IMR-90 (cell line): ENCODE results near the gene FRZB. TPM values are rescaled to one million over a fixed set of nuclear protein-coding genes. Genes with fewer than 3 reads are reported as not detected.

Experiments
- ATAC-seq: fragments of 200-7000 bp; cut with Tn5 transposase; 2 replicates; pipeline ENCODE4 v1.9.1; 2020; ENCODE audit warnings: low read depth, mild to moderate bottlenecking, moderate library complexity
- BruUV-seq: library from RNA; stranded (reverse); fragments of 400-500 nt; replicated peaks from 2 replicates; lab custom pipeline; 2021; lab: Mats Ljungman, UMichigan
- CTCF ChIA-PET: fragments of 300-600 bp; formaldehyde crosslinking; extraction: SDS; loops from one replicate; lab custom pipeline; 2021; ENCODE audit warnings: antibody characterized with exemption; lab: Yijun Ruan, JAX
- POLR2A ChIA-PET: fragments of 300-600 bp; sonication (Branson Sonifier 250); formaldehyde crosslinking; loops from one replicate; lab custom pipeline; 2022; ENCODE audit warnings: antibody characterized with exemption; ENCODE audit not compliant: unreplicated experiment; lab: Charles Lee
- DNase-seq: peaks from one replicate; pipeline ENCODE4 v3.0.0; 2013
- H2AFZ ChIP-seq: replicated peaks from 2 replicates; pipeline ENCODE3; 2013; ENCODE audit warnings: low read length, mild to moderate bottlenecking; ENCODE audit not compliant: poor library complexity
- H2AK5ac ChIP-seq: 2 replicates; pipeline ENCODE4 v1.6.1; 2013; ENCODE audit warnings: low read depth, low read length, inconsistent platforms
- H2AK9ac ChIP-seq: replicated peaks from 2 replicates; pipeline ENCODE3; 2013; ENCODE audit warnings: mild to moderate bottlenecking, low read depth, low read length, moderate library complexity; ENCODE audit not compliant: poor library complexity
- H2BK120ac ChIP-seq: 2 replicates; pipeline ENCODE4 v1.6.1; 2013; ENCODE audit warnings: low read depth, low read length, inconsistent platforms
- H2BK15ac ChIP-seq: 3 replicates; pipeline ENCODE4 v1.6.1; 2013; ENCODE audit warnings: low read depth, low read length, inconsistent platforms
- H2BK20ac ChIP-seq: 2 replicates; pipeline ENCODE4 v1.6.1; 2013; ENCODE audit warnings: low read depth, mild to moderate bottlenecking, inconsistent platforms, low read length, moderate library complexity
- H2BK5ac ChIP-seq: 2 replicates; pipeline ENCODE4 v1.6.1; 2013; ENCODE audit warnings: mild to moderate bottlenecking, low read depth, low read length, inconsistent platforms; ENCODE audit not compliant: poor library complexity, severe bottlenecking
- H3K14ac ChIP-seq: replicated peaks from 2 replicates; pipeline ENCODE4 v1.6.1; 2013; ENCODE audit warnings: low read depth, low read length, inconsistent platforms
- H3K18ac ChIP-seq: 2 replicates; pipeline ENCODE4 v1.6.1; 2013; ENCODE audit warnings: low read depth, low read length, control low read depth
- H3K23ac ChIP-seq: 2 replicates; pipeline ENCODE4 v1.6.1; 2013; ENCODE audit warnings: low read depth, low read length, inconsistent platforms
- H3K27ac ChIP-seq: 2 replicates; pipeline ENCODE4 v1.5.1; 2013; ENCODE audit warnings: mild to moderate bottlenecking, control low read depth, low read length; ENCODE audit not compliant: insufficient read depth
- H3K27me3 ChIP-seq: 2 replicates; pipeline ENCODE4 v1.6.1; 2013; ENCODE audit warnings: low read length; ENCODE audit not compliant: control insufficient read depth, insufficient read depth
- H3K36me3 ChIP-seq: 2 replicates; pipeline ENCODE4 v1.6.1; 2013; ENCODE audit warnings: low read length, mixed read lengths; ENCODE audit not compliant: control insufficient read depth, insufficient read depth
- H3K4ac ChIP-seq: 2 replicates; pipeline ENCODE4 v1.6.1; 2013; ENCODE audit warnings: low read depth, low read length, inconsistent platforms
- H3K4me1 ChIP-seq: 2 replicates; pipeline ENCODE4 v1.6.1; 2013; ENCODE audit warnings: low read length, mixed read lengths; ENCODE audit not compliant: control insufficient read depth, insufficient read depth
- H3K4me2 ChIP-seq: 2 replicates; pipeline ENCODE4 v1.6.1; 2013; ENCODE audit warnings: low read depth, mild to moderate bottlenecking, control low read depth, low read length, moderate library complexity
- H3K4me3 ChIP-seq: 2 replicates; pipeline ENCODE4 v1.5.1; 2013; ENCODE audit warnings: low read depth, mild to moderate bottlenecking, control low read depth, low read length, moderate library complexity; ENCODE audit not compliant: insufficient read depth
- H3K56ac ChIP-seq: 2 replicates; pipeline ENCODE4 v1.6.1; 2013; ENCODE audit warnings: low read length, inconsistent platforms; ENCODE audit not compliant: insufficient read depth; ENCODE audit errors: extremely low read depth
- H3K79me1 ChIP-seq, 2 experiments: 2 replicates each; pipeline ENCODE4 v1.6.1; 2013; ENCODE audit warnings: low read length in 2 of 2, inconsistent platforms in 1 of 2, low read depth in 1 of 2
- H3K9ac ChIP-seq: 2 replicates; pipeline ENCODE4 v1.6.1; 2013; ENCODE audit warnings: low read depth, low read length, control low read depth
- H3K9me1 ChIP-seq: 2 replicates; pipeline ENCODE4 v1.6.1; 2013; ENCODE audit warnings: low read length, inconsistent platforms; ENCODE audit not compliant: insufficient read depth
- H3K9me3 ChIP-seq: 2 replicates; pipeline ENCODE4 v1.6.1; 2013; ENCODE audit warnings: low read length; ENCODE audit not compliant: control insufficient read depth, insufficient read depth
- H4K20me1 ChIP-seq: 2 replicates; pipeline ENCODE4 v1.6.1; 2013; ENCODE audit warnings: low read length, inconsistent platforms; ENCODE audit not compliant: insufficient read depth
- H4K5ac ChIP-seq: 2 replicates; pipeline ENCODE4 v1.6.1; 2013; ENCODE audit warnings: mild to moderate bottlenecking, low read depth, low read length, control low read depth
- H4K8ac ChIP-seq, 2 experiments: 2 replicates each; pipeline ENCODE4 v1.6.1; 2013; ENCODE audit warnings: low read depth in 2 of 2, low read length in 2 of 2, control low read depth in 1 of 2, inconsistent platforms in 1 of 2
- H4K91ac ChIP-seq: 2 replicates; pipeline ENCODE4 v1.6.1; 2013; ENCODE audit warnings: low read depth, low read length, inconsistent platforms; ENCODE audit not compliant: insufficient read depth
- BHLHE40 ChIP-seq: fragments of 150-350 bp; IDR thresholded peaks from 2 replicates; pipeline ENCODE4 v1.6.1; 2016; ENCODE audit warnings: mild to moderate bottlenecking, low read depth, low read length
- CEBPB ChIP-seq: IDR thresholded peaks from 2 replicates; pipeline ENCODE4 v1.6.1; 2012; ENCODE audit warnings: low read depth, low read length, improper control_type of control experiment
- CHD1 ChIP-seq: IDR thresholded peaks from 2 replicates; pipeline ENCODE4 v1.6.1; 2012; ENCODE audit warnings: low read depth, low read length, improper control_type of control experiment
- FOS ChIP-seq: fragments of 150-350 bp; IDR thresholded peaks from 2 replicates; pipeline ENCODE4 v1.6.1; 2016; ENCODE audit warnings: low read depth, low read length
- MAFK ChIP-seq: IDR thresholded peaks from 2 replicates; pipeline ENCODE4 v1.6.1; 2012; ENCODE audit warnings: low read depth, low read length, improper control_type of control experiment
- MAZ ChIP-seq: IDR thresholded peaks from 2 replicates; pipeline ENCODE4 v1.6.1; 2012; ENCODE audit warnings: low read depth, mild to moderate bottlenecking, low read length, improper control_type of control experiment, moderate library complexity, borderline replicate concordance
- MXI1 ChIP-seq: IDR thresholded peaks from 2 replicates; pipeline ENCODE4 v1.6.1; 2012; ENCODE audit warnings: low read depth, mild to moderate bottlenecking, low read length, moderate library complexity, borderline replicate concordance
- NFE2L2 ChIP-seq: fragments of 150-350 bp; IDR thresholded peaks from 2 replicates; pipeline ENCODE4 v1.6.1; 2016; ENCODE audit warnings: low read depth, mild to moderate bottlenecking, low read length
- POLR2A ChIP-seq: IDR thresholded peaks from 2 replicates; pipeline ENCODE4 v1.6.1; 2012; ENCODE audit warnings: mild to moderate bottlenecking, low read depth, low read length
- RAD21 ChIP-seq: IDR thresholded peaks from 2 replicates; pipeline ENCODE4 v1.6.1; 2012; ENCODE audit warnings: low read length, improper control_type of control experiment
- RCOR1 ChIP-seq: IDR thresholded peaks from 2 replicates; pipeline ENCODE4 v1.6.1; 2012; ENCODE audit warnings: mild to moderate bottlenecking, low read length, improper control_type of control experiment; ENCODE audit not compliant: insufficient replicate concordance
- RFX5 ChIP-seq: IDR thresholded peaks from 2 replicates; pipeline ENCODE4 v1.8.0; 2012; ENCODE audit warnings: low read depth, mild to moderate bottlenecking, low read length, moderate library complexity
- SMC3 ChIP-seq: fragments of 150-350 bp; IDR thresholded peaks from 2 replicates; pipeline ENCODE4 v1.6.1; 2016; ENCODE audit warnings: low read depth, mild to moderate bottlenecking, antibody characterized with exemption, low read length, moderate library complexity
- WGBS, 2 experiments: methylation state at CpG; one replicate each; pipeline versions ENCODE4 v1.1.5 to v1.1.7; 2013; ENCODE audit warnings: missing lambda C conversion rate in 2 of 2; ENCODE audit not compliant: insufficient read length in 1 of 2; ENCODE audit errors: extremely low coverage in 2 of 2; 5-methylcytosine and 5-hydroxymethylcytosine counted together
- dilution Hi-C: fragments of 300-500 bp; cut with HindIII; formaldehyde crosslinking; loops from one replicate; pipeline ENCODE4 v1.14.3; 2018; ENCODE audit warnings: low sequenced_read_pairs; ENCODE audit not compliant: unreplicated experiment
- in situ Hi-C: fragments of 300-500 bp; cut with MboI; formaldehyde crosslinking; loops from 3 replicates; pipeline ENCODE4 v1.14.3; 2019; ENCODE audit warnings: low sequenced_read_pairs, inconsistent platforms, mixed read lengths
- intact Hi-C: fragments of 100-400 bp; cut with micrococcal nuclease; formaldehyde crosslinking; loops from 2 replicates; pipeline ENCODE4 v1.10.0; 2022
- polyA plus RNA-seq, 3 experiments: library from polyadenylated mRNA; depleted of rRNA; stranded (reverse); fragments of >200 nt; gene quantifications; 2 replicates each; pipeline ENCODE4 v1.2.3, GENCODE V29; 2012; ENCODE audit warnings: low replicate concordance in 1 of 3
- total RNA-seq: library from RNA; depleted of rRNA; stranded (reverse); fragments of >200 nt; gene quantifications from 2 replicates; pipeline ENCODE4 v1.2.3, GENCODE V29; 2012
- TF ChIP-seq, protein P1 (sequence below): fragments of 150-350 bp; IDR thresholded peaks from 2 replicates; pipeline ENCODE4 v1.6.1; 2016; ENCODE audit warnings: low read depth, mild to moderate bottlenecking, low read length, moderate library complexity, borderline replicate concordance
- TF ChIP-seq, protein P2 (sequence below): fragments of 150-350 bp; IDR thresholded peaks from 2 replicates; pipeline ENCODE4 v1.6.1; 2017; ENCODE audit warnings: mild to moderate bottlenecking, antibody characterized with exemption, low read length, low read depth
- TF ChIP-seq, protein P3 (sequence below): conservative IDR thresholded peaks from 2 replicates; pipeline ENCODE4 v1.5.1; 2012; ENCODE audit warnings: mild to moderate bottlenecking, low read depth, low read length, improper control_type of control experiment

FRZB gene
- total and polyA plus RNA-seq, 2 of the 4 experiments (the other 2 are of a cell fraction): 0.18 to 1.2 TPM

DNA sequence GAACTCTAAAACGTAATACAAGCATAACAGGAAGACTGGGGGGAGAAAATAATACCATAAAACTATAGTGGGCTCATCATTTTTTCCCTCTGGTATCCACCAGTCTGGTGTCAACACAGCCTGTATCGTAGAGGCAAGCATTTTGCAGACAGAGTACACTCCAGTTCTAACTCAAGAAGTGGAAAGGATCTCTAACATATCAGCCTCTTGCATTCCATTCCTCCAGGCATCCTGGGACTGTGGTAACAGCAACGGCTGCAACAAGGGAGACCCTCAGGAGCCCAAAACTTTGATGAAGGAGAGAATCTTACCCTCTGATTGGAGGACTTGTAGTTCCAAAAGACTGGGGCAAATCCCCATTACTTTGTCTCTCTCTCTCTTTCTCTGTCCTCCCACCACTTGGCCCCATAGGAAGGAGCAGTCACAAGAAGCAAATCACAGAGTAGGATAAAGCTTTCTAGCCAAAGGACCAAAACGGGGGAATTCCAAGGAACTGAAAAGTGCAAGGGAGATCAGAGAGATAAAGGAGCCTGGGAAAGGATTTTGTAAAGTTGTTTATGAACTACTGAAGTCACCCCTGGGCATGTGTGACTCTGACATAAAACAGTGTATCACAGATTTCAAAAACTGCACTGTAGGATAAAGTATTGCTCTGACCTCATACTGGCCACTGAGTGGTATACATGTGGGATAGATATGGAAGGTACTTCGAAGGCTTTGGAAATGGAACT lies 11.9 kb downstream of the FRZB start:
- Histone ChIP-seq H3K4me3 (no peak overlapping the region), H3K14ac (no peak overlapping the region), H3K18ac (no peak overlapping the region), H2BK20ac (no peak overlapping the region), H4K20me1 (no peaks in the 10 kb centered on the region), H3K4me2 (no peak overlapping the region), H3K56ac (no peak overlapping the region), H2BK15ac (no peak overlapping the region), H3K9ac (no peak overlapping the region), H2BK5ac (no peak overlapping the region), H3K79me1 (no peaks in the 10 kb centered on the region), H3K27me3 (peaks cover 1% of the 10 kb centered on the region; the same call in 1 of the 2 replicates), H4K91ac (no peak overlapping the region), H2AK5ac (no peak overlapping the region), H4K8ac (no peak overlapping the region), H2AK9ac (no peak overlapping the region), H4K5ac (no peak overlapping the region), H2BK120ac (no peak overlapping the region), H3K36me3 (no peaks in the 10 kb centered on the region), H2AFZ (no peak overlapping the region), H3K23ac (no peak overlapping the region), H3K27ac (no peak overlapping the region), H3K9me1 (no peaks in the 10 kb centered on the region), H3K4ac (no peak overlapping the region), H3K9me3 (no peaks in the 10 kb centered on the region), H3K4me1 (no peaks in the 10 kb centered on the region; the same call in 1 of the 2 replicates)
- intact Hi-C loops: no loop called here
- in situ Hi-C loops: no loop called here
- 33% methylated on average over 1 of the region's 5 CpGs; no CpG with 5 or more reads in 1 of the 2 experiments for WGBS, 2 experiments
- no TSS peak for BruUV-seq
- no peak for TF ChIP-seq BHLHE40
- TF ChIP-seq RFX5: no peak
- TF ChIP-seq, protein P1, sequence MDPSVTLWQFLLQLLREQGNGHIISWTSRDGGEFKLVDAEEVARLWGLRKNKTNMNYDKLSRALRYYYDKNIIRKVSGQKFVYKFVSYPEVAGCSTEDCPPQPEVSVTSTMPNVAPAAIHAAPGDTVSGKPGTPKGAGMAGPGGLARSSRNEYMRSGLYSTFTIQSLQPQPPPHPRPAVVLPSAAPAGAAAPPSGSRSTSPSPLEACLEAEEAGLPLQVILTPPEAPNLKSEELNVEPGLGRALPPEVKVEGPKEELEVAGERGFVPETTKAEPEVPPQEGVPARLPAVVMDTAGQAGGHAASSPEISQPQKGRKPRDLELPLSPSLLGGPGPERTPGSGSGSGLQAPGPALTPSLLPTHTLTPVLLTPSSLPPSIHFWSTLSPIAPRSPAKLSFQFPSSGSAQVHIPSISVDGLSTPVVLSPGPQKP: no peak
- TF ChIP-seq MAZ: no peak
- no peak for TF ChIP-seq FOS
- TF ChIP-seq POLR2A: no peak
- TF ChIP-seq NFE2L2: no peak
- TF ChIP-seq SMC3: no peak
- no peak for TF ChIP-seq CEBPB
- TF ChIP-seq, protein P2, sequence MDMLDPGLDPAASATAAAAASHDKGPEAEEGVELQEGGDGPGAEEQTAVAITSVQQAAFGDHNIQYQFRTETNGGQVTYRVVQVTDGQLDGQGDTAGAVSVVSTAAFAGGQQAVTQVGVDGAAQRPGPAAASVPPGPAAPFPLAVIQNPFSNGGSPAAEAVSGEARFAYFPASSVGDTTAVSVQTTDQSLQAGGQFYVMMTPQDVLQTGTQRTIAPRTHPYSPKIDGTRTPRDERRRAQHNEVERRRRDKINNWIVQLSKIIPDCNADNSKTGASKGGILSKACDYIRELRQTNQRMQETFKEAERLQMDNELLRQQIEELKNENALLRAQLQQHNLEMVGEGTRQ: no peak
- no peak for TF ChIP-seq MXI1
- TF ChIP-seq RCOR1: no peak
- TF ChIP-seq, protein P3, sequence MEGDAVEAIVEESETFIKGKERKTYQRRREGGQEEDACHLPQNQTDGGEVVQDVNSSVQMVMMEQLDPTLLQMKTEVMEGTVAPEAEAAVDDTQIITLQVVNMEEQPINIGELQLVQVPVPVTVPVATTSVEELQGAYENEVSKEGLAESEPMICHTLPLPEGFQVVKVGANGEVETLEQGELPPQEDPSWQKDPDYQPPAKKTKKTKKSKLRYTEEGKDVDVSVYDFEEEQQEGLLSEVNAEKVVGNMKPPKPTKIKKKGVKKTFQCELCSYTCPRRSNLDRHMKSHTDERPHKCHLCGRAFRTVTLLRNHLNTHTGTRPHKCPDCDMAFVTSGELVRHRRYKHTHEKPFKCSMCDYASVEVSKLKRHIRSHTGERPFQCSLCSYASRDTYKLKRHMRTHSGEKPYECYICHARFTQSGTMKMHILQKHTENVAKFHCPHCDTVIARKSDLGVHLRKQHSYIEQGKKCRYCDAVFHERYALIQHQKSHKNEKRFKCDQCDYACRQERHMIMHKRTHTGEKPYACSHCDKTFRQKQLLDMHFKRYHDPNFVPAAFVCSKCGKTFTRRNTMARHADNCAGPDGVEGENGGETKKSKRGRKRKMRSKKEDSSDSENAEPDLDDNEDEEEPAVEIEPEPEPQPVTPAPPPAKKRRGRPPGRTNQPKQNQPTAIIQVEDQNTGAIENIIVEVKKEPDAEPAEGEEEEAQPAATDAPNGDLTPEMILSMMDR: no peak
- no peak for TF ChIP-seq RAD21
- TF ChIP-seq MAFK: no peak
- TF ChIP-seq CHD1: no peak
- ATAC-seq (no peak), DNase-seq (peak; percentile 10)
- dilution Hi-C loops: no loop called here
- POLR2A ChIA-PET: no interaction called here
- CTCF ChIA-PET: no interaction called here
